ENCODE results near the gene PRDM16. TPM values are rescaled to one million over a fixed set of nuclear protein-coding genes. Genes with fewer than 3 reads are reported as not detected.

The PRDM16 gene
- total RNA-seq, 1 experiment from 2014 or later = 1.6 TPM

GRCh38 chr1:3277011-3277471 is 208.0 kb downstream of the PRDM16 start:
- H3K9me3 Mint-ChIP-seq = no peaks in the 10 kb centered on the region
- H3K4me3 Mint-ChIP-seq = no peak overlapping the region
- ChIA-PET POLR2A (no interaction called here), CTCF (no interaction called here)
- no peak for TF ChIP-seq USF1 (CRISPR knock-in tag; IDR thresholded peaks at IDR 0.05)
- no peak for TF ChIP-seq SMAD4 (CRISPR knock-in tag; IDR thresholded peaks at IDR 0.05)
- DNase-seq (ENCODE audit: low spot score) = no peak
- no peak for ATAC-seq
- H3K36me3 Mint-ChIP-seq = no peaks in the 10 kb centered on the region
- H3K27ac Mint-ChIP-seq = peak overlapping the region; percentile 45; the same call in 1 of the 2 replicates
- no peaks in the 10 kb centered on the region; the same call in 1 of the 2 replicates for H3K27me3 Mint-ChIP-seq (ENCODE audit: low read depth)
- no peaks in the 10 kb centered on the region for H3K4me1 Mint-ChIP-seq

GRCh38 chr1:3277623-3278022 is 208.6 kb downstream of the PRDM16 start:
- Mint-ChIP-seq H3K4me1 (no peaks in the 10 kb centered on the region), H3K36me3 (no peaks in the 10 kb centered on the region), H3K27me3 (ENCODE audit: low read depth) (no peaks in the 10 kb centered on the region; the same call in 1 of the 2 replicates), H3K27ac (no peak overlapping the region), H3K4me3 (no peak overlapping the region), H3K9me3 (no peaks in the 10 kb centered on the region)
- ChIA-PET CTCF (no interaction called here), POLR2A (no interaction called here)
- ATAC-seq (no peak), DNase-seq (ENCODE audit: low spot score) (no peak)
- TF ChIP-seq FOXK1 (CRISPR knock-in tag; IDR thresholded peaks at IDR 0.05) = no peak
- TF ChIP-seq ZNF425 (CRISPR knock-in tag; conservative IDR thresholded peaks at IDR 0.05) = no peak
- TF ChIP-seq ATF1 (CRISPR knock-in tag; IDR thresholded peaks at IDR 0.05) = no peak
- no peak for TF ChIP-seq ZNF423 (CRISPR knock-in tag; IDR thresholded peaks at IDR 0.05)
- no peak for TF ChIP-seq MXD4 (CRISPR knock-in tag; IDR thresholded peaks at IDR 0.05; ENCODE audit: borderline replicate concordance)
- TF ChIP-seq FOXJ3 (CRISPR knock-in tag; IDR thresholded peaks at IDR 0.05; ENCODE audit: borderline replicate concordance) = no peak
- no peak for TF ChIP-seq KAT7 (CRISPR knock-in tag; IDR thresholded peaks at IDR 0.05; ENCODE audit: borderline replicate concordance)
- TF ChIP-seq E2F4 (CRISPR knock-in tag; IDR thresholded peaks at IDR 0.05; ENCODE audit: borderline replicate concordance, low read depth) = no peak
- TF ChIP-seq ERG (CRISPR knock-in tag; IDR thresholded peaks at IDR 0.05) = no peak
- TF ChIP-seq MLX (CRISPR knock-in tag; IDR thresholded peaks at IDR 0.05) = no peak

GRCh38 chr1:3278416-3279181 is 209.6 kb downstream of the PRDM16 start:
- Mint-ChIP-seq H3K27ac (no peak overlapping the region), H3K36me3 (no peaks in the 10 kb centered on the region), H3K9me3 (no peaks in the 10 kb centered on the region), H3K27me3 (ENCODE audit: low read depth) (no peaks in the 10 kb centered on the region), H3K4me3 (no peak overlapping the region), H3K4me1 (peaks cover 2% of the 10 kb centered on the region; the same call in 1 of the 2 replicates)
- ATAC-seq (no peak), DNase-seq (ENCODE audit: low spot score) (no peak)
- CTCF ChIA-PET = no interaction called here
- POLR2A ChIA-PET = interaction anchor here (0.6 kb wide), 1 partner anchor 235 kb away, joined by 5 read pairs; no protein-coding TSS in a partner anchor
- TF ChIP-seq HMGXB4 (CRISPR knock-in tag; IDR thresholded peaks at IDR 0.05) (no peak), NR1H2 (CRISPR knock-in tag; IDR thresholded peaks at IDR 0.05) (no peak), ERG (CRISPR knock-in tag; IDR thresholded peaks at IDR 0.05) (no peak), ELF4 (CRISPR knock-in tag; IDR thresholded peaks at IDR 0.05; ENCODE audit: low read depth) (no peak), SP1 (CRISPR knock-in tag; conservative IDR thresholded peaks at IDR 0.05) (no peak), FOXP1 (CRISPR knock-in tag; IDR thresholded peaks at IDR 0.05; ENCODE audit: borderline replicate concordance) (no peak), IRF2 (CRISPR knock-in tag; IDR thresholded peaks at IDR 0.05; ENCODE audit: borderline replicate concordance, low read depth) (no peak), FOXJ3 (CRISPR knock-in tag; IDR thresholded peaks at IDR 0.05; ENCODE audit: borderline replicate concordance) (no peak), ATF3 (CRISPR knock-in tag; conservative IDR thresholded peaks at IDR 0.05) (no peak), MYBL2 (CRISPR knock-in tag; IDR thresholded peaks at IDR 0.05) (no peak)
